Suppressor macrophage treated with lipopolysaccharide for 1 hour (primary cell): Measurements from ENCODE around the gene PSMD8.
"Not testable (repeated sequence)": the region's sequence is repeated elsewhere in the genome, so short reads cannot be mapped to it uniquely, and the experiment has no call there.

Source experiments
- DNase-seq, 3 donors: peaks; one replicate each; pipeline ENCODE4 v3.0.0-alpha.2; 2020 to 2022

Gene PSMD8

DNA sequence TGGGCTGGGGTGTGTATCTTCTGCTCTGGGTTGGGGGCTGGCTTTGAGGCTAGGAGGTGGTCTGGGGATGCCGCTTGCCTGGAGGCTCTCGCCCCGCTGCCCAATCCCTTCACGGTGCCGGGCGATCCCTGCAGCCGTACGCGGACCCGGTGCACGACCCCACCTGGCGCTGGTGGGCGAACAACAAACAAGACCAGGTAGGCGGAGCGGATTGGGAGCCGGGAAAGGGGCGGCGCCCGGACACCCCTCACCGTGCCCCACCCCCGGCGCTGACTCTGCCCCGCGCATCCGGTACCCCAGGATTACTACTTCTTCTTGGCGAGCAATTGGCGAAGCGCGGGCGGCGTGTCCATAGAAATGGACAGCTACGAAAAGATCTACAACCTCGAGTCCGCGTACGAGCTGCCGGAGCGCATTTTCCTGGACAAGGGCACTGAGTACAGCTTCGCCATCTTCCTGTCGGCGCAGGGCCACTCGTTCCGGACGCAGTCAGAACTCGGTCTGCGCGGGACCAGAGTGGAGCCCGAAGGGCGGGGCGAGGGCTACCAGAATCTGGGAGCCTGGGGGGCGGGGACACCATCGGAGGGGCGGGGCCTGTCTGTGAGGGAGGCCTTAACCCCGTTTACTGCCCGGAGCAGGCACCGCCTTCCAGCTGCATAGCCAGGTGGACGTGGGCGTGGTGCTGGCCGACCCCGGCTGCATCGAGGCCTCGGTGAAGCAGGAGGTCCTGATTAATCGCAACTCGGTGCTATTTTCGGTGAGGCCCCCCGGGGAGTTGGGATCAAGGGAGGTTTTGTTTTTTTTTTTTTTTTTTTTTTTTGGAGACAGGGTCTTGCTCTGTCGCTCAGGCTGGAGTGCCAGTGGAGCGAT lies 12.1 kb upstream of the PSMD8 start:
- DNase-seq: peak; percentile 85 to 95 (median 90)

DNA sequence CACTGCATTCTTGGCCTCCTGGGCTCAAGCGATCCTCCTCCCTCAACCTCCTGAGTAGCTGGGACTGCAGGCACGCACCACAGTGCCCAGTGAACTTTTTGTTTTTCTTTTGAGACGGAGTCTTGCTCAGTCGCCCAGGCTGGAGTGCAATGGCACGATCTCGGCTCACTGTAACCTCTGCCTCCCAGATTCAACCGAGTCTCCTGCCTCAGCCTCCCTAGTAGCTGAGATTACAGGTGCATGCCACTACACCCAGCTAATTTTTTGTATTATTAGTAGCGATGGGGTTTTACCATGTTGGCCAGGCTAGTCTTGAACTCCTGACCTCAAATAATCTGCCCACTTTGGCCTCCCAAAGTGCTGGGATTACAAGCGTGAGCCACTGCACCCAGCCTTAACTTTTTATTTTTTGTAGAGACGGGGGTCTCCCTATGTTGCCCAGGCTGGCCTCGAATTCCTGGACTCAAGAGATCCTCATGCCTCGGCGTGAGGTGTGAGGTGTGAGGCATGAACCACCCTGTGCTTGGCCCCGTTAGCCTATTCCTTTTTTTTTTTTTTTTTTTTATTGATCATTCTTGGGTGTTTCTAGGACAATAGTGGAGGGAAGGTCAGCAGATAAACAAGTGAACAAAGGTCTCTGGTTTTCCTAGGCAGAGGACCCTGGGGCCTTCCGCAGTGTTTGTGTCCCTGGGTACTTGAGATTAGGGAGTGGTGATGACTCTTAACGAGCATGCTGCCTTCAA lies 11.3 kb upstream of the PSMD8 start:
- not testable (repeated sequence) for DNase-seq

DNA sequence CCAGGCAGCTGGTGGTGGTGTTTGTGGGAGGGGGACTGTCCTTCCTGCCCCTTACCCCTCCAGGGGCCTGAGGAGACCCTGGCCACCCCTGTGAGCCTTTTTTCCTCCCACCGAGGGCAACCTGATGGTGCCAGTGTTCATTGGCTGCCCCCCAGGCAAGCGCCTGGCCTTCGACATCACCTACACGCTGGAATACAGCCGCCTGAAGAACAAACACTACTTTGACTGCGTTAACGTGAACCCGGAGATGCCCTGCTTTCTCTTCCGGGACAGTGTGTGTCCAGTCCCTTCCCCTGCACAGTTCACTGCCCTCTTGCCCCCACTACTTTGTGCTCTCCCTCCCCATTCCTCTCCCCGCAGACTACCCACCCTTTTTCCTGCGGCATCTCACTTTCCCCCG lies 7.3 kb upstream of the PSMD8 start:
- DNase-seq: no peak

DNA sequence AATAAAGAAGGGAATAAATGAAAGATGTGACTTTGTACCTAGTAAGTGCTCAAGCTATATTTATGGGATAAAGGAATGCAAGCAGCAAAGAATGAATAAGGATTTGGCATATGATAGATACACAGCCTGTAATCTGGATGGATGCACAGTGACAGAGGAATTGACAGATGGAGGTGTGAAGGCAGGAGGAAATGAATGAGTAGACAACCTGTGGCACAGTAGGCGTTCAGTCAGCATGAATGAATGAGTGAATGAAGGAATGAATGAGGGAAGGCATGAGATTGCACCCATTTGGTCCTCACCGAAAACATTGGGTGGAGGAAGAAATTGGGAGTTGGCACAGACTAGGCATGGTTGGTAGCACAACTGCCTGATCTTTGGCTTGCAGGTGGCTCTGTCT lies 4.8 kb upstream of the PSMD8 start:
- no peak for DNase-seq

DNA sequence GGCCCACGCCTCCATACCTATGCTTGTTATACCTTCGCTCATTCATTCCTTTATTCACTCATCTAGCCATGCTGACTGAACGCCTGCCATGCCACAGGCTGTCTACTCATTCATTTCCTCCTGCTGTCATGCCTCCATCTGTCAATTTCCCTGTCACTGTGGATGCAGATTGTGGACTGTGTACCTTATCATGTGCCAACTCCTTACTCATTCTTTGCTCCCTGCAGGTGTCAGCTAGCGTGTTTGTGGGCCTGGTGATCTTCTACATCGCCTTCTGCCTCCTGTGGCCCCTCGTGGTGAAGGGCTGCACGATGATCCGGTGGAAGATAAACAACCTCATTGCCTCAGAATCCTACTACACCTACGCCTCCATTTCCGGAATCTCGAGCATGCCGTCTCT lies 4.1 kb upstream of the PSMD8 start:
- DNase-seq: no peak

DNA sequence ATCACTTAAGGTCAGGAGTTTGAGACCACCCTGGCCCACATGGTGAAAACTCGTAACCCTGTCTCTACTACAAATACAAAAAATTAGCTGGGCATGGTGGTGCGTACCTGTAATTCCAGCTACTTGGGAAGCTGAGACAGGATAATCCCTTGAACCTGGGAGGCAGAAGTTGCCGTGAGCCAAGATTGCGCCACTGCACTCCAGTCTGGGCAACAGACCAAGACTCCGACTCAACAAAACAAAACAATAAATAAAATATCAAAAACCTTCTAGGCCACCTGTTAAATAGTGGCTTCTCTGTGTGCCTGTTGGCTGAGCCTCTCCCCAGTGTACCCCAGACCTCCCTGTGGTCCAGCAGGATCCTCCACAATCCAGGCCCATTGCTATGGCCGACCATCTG lies 3.3 kb upstream of the PSMD8 start:
- DNase-seq: no peak

DNA sequence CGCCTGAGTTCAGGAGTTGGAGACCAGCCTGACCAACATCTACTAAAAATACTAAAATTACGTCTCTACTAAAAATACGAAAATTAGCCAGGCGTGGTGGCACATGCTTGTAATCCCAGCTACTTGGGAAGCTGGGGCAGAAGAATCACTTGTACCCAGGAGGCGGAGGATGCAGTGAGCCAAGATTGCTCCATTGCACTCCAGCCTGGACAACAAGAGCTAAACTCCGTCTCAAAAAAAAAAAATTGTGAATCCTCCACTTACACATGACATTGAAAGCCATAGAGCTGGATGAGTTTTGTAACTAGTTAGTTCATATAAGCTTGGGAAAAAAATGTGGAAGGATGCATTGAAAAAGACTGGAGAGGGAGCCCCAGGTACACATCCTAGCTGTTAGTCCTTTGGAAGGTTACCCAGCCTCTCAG lies 452 bp upstream of the PSMD8 start:
- DNase-seq: no peak

DNA sequence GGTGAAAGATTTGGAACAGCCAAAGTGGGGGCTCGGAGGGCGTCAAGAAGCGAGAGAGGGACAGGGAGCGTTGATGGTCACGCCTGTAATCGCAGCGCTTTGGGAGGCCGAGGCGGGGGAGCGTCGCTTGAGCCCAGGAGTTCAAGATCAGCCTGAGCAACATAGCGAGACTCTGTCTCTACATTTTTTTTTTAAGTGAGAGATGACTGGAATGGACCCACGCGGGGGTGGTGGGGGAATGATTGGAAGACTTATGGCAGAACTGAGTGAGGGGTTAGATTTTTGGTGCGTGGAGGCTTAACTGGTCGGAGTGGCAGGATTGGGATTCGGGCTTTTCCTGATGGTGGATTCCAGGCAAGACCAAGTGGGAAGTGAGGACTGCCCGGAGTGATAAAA lies 725 bp downstream of the PSMD8 start:
- no peak for DNase-seq

DNA sequence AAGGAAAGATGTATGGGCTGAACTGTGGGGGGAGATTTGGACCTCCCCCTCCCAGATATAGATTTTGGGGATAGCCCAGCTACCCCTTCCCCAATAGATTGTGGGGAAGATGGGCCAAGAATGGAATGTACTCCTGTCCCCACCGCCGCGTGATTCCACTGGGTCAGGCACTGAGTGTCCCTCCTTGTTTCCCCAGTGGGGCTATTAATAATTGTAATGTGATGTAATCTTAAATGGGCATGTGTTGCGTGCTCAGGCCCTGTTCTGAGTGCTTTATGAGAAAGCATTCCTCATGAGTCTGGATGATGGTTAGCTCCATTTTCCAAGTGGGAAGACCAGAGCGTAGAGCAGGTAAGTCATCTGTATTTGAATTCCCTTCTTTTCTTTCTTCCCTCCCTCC lies 1.4 kb downstream of the PSMD8 start:
- DNase-seq: peak; percentile 36 to 59 (median 55)

DNA sequence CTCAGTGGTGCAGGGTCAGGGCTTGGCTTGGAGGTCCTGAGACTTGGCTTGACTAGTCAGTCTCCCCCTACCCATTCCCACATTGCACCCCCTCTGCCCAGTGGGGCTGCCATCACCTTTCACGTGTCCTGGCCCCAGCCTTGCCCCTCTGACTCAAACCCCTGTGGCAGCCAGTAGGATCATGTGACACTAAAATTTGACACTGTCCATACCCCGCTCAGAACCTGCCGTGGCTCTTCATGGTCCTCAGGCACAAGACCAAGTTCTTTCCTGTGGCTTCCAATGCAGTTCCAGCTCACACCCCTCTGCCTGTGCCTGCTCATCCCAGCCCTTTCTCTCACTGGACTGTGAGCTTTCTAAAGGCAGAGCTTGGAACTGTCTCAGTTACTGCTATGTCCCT lies 2.2 kb downstream of the PSMD8 start:
- no peak for DNase-seq

DNA sequence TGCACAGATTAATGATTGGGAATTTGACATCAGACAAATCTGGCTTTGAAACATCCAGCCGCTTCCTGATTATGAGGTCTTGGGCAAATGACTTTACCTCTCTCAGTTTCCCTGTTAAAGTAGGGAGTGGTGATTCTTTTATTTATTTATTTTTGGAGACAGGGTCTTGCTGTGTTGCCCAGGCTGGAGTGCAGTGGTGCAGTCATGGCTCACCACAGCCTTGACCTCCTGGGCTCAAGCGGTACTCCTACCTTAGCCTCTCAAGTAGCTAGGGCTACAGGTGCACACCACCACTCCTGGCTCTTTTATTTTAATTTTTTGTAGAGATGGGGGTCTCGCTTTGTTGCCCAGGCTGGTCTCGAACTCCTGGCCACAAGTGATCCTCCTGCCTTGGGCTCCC lies 2.7 kb downstream of the PSMD8 start:
- no peak for DNase-seq

DNA sequence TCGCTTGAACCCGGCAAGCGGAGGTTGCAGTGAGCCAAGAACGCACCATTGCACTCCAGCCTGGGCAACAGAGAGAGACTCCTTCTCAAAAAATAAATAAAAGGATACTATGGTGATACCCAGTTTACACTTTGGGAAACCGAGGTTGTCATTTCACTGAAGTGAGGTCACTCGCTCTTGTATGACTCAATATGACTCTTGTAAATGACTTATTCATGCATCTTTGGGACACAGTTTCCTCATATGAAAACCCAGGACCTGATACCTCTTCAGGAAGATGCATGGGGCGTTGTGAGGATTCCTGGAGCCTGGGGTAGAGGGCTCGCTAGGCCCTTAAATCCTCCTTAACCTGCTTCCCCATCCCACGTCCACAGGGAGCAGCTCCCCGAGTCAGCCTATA lies 4.5 kb downstream of the PSMD8 start:
- DNase-seq: no peak

DNA sequence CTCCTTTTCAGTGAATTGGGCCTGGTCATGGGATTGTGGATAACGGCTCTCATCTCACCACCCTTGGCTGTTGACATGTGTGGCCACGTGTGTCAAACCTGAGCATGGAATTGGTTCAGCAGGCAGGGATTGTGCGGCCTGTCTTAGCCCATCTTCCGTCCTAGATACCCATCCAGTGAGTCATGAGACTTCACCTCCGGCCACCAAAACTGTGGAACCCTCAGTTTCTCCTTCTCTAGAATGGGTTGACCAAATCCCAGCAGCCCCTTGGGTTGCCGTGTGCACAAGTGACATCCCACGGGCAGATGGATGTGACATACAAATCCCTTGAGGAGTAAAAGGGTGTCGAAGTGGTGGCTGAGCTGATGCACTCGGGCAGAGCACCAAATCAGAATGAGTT lies 6.8 kb downstream of the PSMD8 start:
- no peak for DNase-seq

DNA sequence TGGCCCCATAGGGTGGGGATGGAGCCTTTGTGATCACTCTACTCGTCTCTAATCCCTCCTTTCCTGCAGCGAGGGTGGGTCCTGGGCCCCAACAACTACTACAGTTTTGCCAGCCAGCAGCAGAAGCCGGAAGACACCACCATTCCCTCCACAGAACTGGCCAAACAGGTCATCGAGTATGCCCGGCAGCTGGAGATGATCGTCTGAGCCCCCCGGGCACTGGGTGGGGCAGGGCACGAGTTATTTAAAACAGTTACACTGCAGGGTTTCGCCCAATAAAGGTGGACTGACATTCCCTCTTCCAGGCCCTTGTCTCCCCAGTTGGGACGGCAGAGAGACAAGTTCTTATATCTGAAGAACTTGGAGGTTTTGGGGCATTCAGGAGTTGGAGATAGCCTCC lies 8.8 kb downstream of the PSMD8 start:
- no peak for DNase-seq

DNA sequence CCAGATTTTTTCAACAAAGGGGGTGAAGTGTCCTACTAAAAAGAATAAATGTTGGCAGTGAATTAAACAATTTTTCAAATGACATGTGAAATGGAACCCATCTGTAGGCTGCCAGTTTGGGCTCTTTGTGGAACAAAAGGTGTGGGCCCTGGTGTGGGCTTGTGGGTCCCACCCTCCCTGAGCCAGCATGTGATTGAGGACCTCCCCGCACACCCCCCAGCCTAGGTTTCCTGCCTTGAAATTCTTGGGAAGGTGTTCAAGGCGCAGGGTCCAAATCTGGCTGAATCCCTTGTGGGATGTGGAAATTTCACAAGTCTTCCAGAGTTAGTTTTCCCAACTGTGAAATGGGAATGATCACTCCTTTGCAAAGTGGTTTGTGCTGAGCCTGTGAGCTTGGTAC lies 9.4 kb downstream of the PSMD8 start:
- no peak for DNase-seq

DNA sequence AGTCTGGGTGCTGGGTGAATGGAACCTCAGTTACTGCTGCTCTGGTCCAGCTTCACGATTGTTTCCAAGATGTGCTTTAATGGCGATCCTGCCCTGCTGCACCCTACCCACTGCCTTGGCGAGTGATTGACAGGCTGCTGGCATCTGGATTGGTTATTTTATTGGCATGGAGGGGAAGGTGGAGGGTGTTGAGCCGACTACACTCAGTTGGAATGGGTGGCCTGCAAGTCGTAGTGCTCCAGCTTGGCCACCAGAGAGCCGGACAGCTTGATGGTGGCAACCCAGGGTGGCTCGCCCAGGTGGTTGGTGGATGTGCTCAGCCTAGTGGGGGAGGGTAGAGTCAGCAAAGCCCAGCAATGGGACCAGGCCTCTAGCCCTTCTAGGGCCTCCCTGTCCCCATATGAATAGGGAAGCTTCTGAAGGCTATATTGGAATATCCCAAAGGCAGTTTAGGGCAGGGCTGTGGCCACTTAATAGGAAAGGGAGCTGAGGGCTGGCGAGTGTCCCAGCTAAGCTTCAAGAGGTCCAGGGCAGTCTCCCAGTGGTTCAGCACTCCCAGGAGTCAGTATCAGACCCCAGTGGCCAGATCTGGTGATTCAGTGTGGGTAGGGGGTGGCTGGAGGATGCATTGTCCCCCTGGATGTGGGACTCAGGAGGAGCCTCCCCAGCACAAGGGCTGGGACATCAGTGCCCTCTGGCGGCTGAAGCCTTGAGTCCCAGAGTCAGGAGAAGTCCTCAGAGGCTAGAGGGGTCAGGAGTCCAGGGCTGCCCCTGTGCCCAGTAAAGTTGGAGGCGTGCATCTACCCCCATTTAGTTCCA lies 10.0 kb downstream of the PSMD8 start:
- DNase-seq: no peak

DNA sequence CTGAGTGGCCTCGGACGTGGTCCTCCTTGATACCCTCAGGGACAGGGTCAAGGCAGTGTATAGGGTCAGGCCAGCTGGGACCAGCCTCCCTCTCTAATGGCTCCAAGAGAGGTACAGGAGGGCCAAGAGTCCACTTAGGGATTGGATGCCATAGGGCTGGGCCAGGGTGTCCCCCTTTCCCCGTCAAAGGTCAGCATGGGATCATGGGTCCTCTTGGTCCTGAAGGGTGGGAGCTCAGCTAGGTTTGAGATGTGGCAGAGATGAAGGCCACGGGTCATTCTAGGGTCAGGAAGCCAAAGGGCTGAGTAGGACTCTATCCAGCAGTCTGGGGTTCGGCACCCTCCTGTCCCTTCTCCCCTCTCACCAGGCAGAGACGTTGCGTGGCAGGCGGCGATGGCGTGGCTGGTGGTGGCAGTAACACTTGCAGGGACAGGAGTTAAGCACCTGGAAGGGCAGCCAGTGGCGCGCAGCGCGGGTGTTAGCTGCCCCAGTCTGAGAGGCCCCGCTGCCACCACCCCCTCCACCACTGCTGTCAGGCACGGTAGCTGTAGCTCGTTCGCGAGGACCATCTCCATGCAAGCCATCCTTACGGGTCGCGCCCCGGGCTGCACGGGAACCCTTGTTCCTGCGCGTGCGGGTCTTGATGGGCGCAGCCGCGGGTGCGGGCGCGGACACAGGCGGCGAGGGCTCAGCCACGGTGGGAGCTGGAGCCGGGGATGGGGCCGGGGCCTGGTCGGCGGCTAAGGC lies 10.9 kb downstream of the PSMD8 start:
- no peak for DNase-seq

DNA sequence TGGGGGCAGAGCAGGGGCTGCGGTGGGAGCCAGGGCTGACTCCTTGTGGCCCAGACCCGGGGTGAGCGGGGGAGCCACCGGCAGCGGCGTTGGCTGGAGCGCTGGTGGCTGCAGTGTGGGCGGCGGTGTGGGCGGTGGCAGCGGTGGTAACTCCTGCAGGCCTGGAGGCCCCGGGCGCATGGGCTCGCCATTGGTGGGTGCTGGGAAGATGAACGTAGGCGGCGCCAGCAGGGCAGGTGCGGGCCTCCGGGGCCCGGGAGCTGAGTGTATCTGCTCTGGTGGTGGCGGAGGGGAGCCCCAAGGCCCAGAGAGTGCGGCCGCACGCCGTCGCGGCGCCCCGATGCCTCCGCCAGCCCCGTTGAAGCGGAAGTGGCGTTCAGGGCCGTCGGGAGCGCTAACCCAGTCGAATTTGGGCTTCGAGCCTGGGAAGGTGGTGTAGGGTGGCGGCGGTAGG lies 11.5 kb downstream of the PSMD8 start:
- peak in 1 of 3 donors; percentile 35 for DNase-seq

DNA sequence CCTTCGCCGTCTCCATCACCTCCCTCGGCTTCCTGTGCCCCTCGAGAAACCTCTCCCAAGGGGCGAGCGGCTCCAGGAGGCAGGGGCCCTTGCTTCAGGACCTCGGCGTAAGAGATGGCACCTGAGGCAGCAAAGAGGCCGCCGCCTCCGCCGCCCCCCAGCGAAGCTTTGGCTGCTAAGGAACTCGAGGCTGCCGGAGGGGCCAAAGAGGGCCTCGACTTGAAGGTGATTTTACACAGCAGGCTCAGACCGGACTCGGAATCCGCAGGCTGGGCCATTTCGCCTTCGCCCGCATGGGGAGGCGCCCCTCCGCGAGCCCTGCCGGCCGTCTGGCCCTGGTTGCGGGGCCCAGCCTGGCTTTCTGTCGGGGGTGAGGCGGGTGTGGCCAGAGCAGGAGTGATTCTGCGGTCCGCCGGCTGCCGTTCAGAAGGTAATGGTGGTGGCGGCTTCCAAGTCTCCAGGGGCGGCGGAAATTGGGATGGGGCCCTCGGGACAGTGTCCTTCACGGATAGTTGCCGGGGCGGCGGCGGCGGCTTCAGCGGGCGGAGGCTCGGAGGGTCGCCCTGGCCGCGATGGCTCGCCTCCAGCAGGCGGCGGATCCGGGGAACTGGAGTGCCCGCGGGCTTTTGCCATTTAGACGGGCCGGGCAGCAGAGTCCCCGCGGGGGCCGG lies 12.1 kb downstream of the PSMD8 start:
- DNase-seq: no peak

DNA sequence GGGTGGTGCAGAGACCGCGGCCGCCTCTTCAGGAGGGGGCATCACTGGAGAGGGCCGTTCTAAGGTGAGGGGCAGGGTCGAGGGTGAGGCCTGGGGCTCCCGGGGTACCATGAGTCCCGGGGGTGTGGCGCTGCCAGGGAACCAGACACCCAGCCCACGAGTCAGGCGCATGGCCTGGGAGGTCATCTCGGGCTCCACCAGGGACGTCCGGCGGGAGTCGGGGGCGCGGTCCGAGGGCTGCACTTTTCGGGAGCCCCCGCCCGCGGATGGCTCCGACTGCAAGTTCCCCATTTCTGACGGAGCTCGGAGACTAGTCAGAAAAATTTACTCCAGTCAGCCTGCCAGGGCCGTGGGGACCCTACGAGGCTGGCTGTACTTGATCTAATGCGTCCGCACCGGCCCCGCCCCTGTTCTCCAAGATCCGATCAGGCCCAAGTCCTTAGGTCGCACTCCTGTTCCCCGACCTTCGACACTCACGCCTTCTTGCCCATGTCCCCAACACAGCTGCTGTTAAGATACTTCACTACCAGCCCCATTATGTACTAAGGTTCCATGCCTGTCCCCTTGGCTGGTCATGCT lies 12.7 kb downstream of the PSMD8 start:
- DNase-seq: peak; percentile 79 to 89 (median 82)

DNA sequence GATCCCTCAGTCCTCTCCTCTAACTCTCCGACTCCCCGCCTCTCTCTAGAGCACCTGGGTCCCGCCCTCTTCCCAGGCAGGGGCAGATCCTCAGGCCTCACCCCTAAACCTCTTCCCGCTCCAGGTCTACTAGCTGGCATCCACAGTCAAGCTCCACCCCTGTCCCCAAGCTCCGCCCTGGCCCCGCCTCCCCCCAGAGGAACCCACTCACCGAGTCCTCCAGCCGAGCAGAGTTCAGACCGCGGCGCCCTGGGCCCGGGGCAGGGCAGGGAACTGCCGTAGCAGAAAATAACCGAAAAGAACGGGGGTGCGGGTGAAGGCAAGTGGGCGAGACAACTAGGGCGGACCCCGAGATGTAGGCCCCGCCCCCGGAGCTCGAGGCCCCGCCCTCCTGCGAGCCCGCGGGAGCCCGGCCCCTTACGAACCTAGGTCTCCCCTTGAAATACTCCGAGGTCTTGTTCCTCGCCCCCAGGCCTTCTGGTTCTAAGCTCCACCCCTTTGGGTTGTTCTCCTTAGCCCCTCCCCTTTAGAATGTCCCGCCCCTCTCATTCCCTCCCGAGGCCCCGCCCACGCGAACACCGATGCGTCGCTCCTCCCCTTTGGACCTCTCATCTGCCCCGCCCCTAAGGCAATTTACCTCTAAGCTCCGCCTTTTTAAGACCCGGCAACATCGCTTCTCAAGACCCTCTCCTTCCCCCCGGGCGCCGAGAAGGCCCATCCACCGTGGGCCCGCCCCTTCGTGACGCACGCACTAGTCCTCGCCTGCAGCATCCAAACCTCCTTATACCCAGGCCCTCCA lies 13.4 kb downstream of the PSMD8 start, which contains the start of gene GGN:
Gene GGN (minus strand): TSS at position 485 of the 799 bp plus-strand sequence. CDS start 773 bp downstream, outside the sequence.
- peak; percentile 75 to 87 (median 79) for DNase-seq
